Gastrocnemius medialis (tissue), 4 donors: ENCODE data around the gene KLF7.

Source experiments
- CTCF ChIP-seq, 5 experiments: fragments of 450-650 bp in 3 of 5; fragments of 200-600 bp in 2 of 5; sonication (generic) in 2 of 5; IDR thresholded peaks in 4 of 5; conservative IDR thresholded peaks in 1 of 5; 1 replicate in 4 of 5; 2 replicates in 1 of 5; pipeline ENCODE4 v1.5.1; 2016 to 2019; ENCODE audit warnings: antibody characterized with exemption in 5 of 5, mild to moderate bottlenecking in 3 of 5, moderate library complexity in 3 of 5
- POLR2A ChIP-seq, 2 donors: fragments of 450-650 bp; IDR thresholded peaks; one replicate each; pipeline ENCODE4 v1.6.1; 2017; ENCODE audit warnings: antibody characterized with exemption in 2 of 2, mild to moderate bottlenecking in 2 of 2, moderate library complexity in 2 of 2

- no peak for TF ChIP-seq POLR2A (IDR thresholded peaks at IDR 0.05)
- TF ChIP-seq CTCF (IDR thresholded peaks at IDR 0.05 in 4 of 5, conservative IDR thresholded peaks at IDR 0.05 in 1 of 5): no peak
Observed at GRCh38 chr2:207071820-207072219, 93.9 kb downstream of the KLF7 start.
